WTC11 (cell line): Measurements from ENCODE around the gene GNAZ. TPM values are rescaled to one million over a fixed set of nuclear protein-coding genes. Genes with fewer than 3 reads are reported as not detected.

ENCODE experiments used
- ATAC-seq: fragments of 200-7000 bp; cut with Tn5 transposase; 2 replicates; pipeline ENCODE4 v1.10.0; 2021; ENCODE audit warnings: mild to moderate bottlenecking, moderate library complexity
- CTCF ChIA-PET: fragments of 300-600 bp; sonication (Branson Sonifier 250); formaldehyde crosslinking; loops from one replicate; lab custom pipeline; 2021; ENCODE audit warnings: antibody characterized with exemption; lab: Charles Lee
- POLR2A ChIA-PET: fragments of 350-600 bp; sonication (Branson Sonifier 250); formaldehyde crosslinking; loops from one replicate; lab custom pipeline; 2021; ENCODE audit warnings: antibody characterized with exemption; lab: Charles Lee
- DNase-seq: peaks from one replicate; pipeline ENCODE4 v3.0.0; 2021; ENCODE audit warnings: low spot score
- H3K27ac Mint-ChIP-seq: 2 replicates; pipeline ENCODE4 v1.8.0; 2021; ENCODE audit warnings: mixed read lengths
- H3K27me3 Mint-ChIP-seq: 2 replicates; pipeline ENCODE4 v1.8.0; 2021; ENCODE audit warnings: low read depth, mild to moderate bottlenecking, moderate library complexity, mixed read lengths
- H3K36me3 Mint-ChIP-seq: 2 replicates; pipeline ENCODE4 v1.8.0; 2021; ENCODE audit warnings: mixed read lengths
- H3K4me1 Mint-ChIP-seq: 2 replicates; pipeline ENCODE4 v1.8.0; 2022; ENCODE audit warnings: mixed read lengths
- H3K4me3 Mint-ChIP-seq: 2 replicates; pipeline ENCODE4 v1.8.0; 2021; ENCODE audit warnings: mild to moderate bottlenecking, moderate library complexity, mixed read lengths
- H3K9me3 Mint-ChIP-seq: 2 replicates; pipeline ENCODE4 v1.8.0; 2021; ENCODE audit warnings: mixed read lengths
- CREM ChIP-seq: sonication (generic); formaldehyde crosslinking; IDR thresholded peaks from 2 replicates; pipeline ENCODE4 v1.8.1; 2022; ENCODE audit warnings: mild to moderate bottlenecking, missing genetic modification reagents, moderate library complexity
- E2F4 ChIP-seq: sonication (generic); formaldehyde crosslinking; IDR thresholded peaks from 2 replicates; pipeline ENCODE4 v1.8.1; 2022; ENCODE audit warnings: low read depth, mild to moderate bottlenecking, moderate library complexity, missing genetic modification reagents, borderline replicate concordance
- E2F5 ChIP-seq: sonication (generic); formaldehyde crosslinking; IDR thresholded peaks from 2 replicates; pipeline ENCODE4 v1.8.1; 2022; ENCODE audit warnings: mild to moderate bottlenecking, moderate library complexity, missing genetic modification reagents
- EMX1 ChIP-seq: fragments of 250-450 bp; sonication (Bioruptor Pico); IDR thresholded peaks from 2 replicates; pipeline ENCODE4 v1.8.0; 2021; ENCODE audit warnings: mild to moderate bottlenecking
- ESRRA ChIP-seq: sonication (generic); formaldehyde crosslinking; IDR thresholded peaks from 2 replicates; pipeline ENCODE4 v1.8.1; 2022; ENCODE audit warnings: mild to moderate bottlenecking, missing genetic modification reagents, borderline replicate concordance
- ETV6 ChIP-seq: sonication (generic); formaldehyde crosslinking; IDR thresholded peaks from 2 replicates; pipeline ENCODE4 v1.8.1; 2022; ENCODE audit warnings: mild to moderate bottlenecking, missing genetic modification reagents
- FOXJ3 ChIP-seq: sonication (generic); formaldehyde crosslinking; IDR thresholded peaks from 2 replicates; pipeline ENCODE4 v1.9.0; 2021; ENCODE audit warnings: missing genetic modification reagents, mild to moderate bottlenecking, borderline replicate concordance
- GTF2I ChIP-seq: fragments of 250-450 bp; sonication (Bioruptor Pico); conservative IDR thresholded peaks from 2 replicates; pipeline ENCODE4 v1.4.0; 2021; ENCODE audit warnings: mild to moderate bottlenecking
- HMGA2 ChIP-seq: fragments of 250-450 bp; sonication (Bioruptor Pico); IDR thresholded peaks from 2 replicates; pipeline ENCODE4 v1.4.0; 2021; ENCODE audit warnings: mild to moderate bottlenecking, moderate library complexity
- JUN ChIP-seq: sonication (generic); formaldehyde crosslinking; IDR thresholded peaks from 2 replicates; pipeline ENCODE4 v1.8.0; 2023; ENCODE audit warnings: mild to moderate bottlenecking, missing genetic modification reagents
- MXD4 ChIP-seq: fragments of 250-450 bp; sonication (Bioruptor Pico); IDR thresholded peaks from 2 replicates; pipeline ENCODE4 v1.8.0; 2021; ENCODE audit warnings: mild to moderate bottlenecking, moderate library complexity, borderline replicate concordance
- NFE2L1 ChIP-seq: sonication (generic); formaldehyde crosslinking; IDR thresholded peaks from 2 replicates; pipeline ENCODE4 v1.8.1; 2023; ENCODE audit warnings: missing genetic modification reagents
- NR1H2 ChIP-seq: sonication (generic); formaldehyde crosslinking; IDR thresholded peaks from 2 replicates; pipeline ENCODE4 v1.9.0; 2021; ENCODE audit warnings: mild to moderate bottlenecking, moderate library complexity, missing genetic modification reagents
- PRRX2 ChIP-seq: fragments of 250-450 bp; sonication (Bioruptor Pico); IDR thresholded peaks from 2 replicates; pipeline ENCODE4 v1.8.0; 2021; ENCODE audit warnings: mild to moderate bottlenecking
- RORB ChIP-seq: fragments of 250-450 bp; sonication (Bioruptor Pico); IDR thresholded peaks from 2 replicates; pipeline ENCODE4 v1.9.0; 2021; ENCODE audit warnings: mild to moderate bottlenecking
- SMAD3 ChIP-seq: sonication (generic); formaldehyde crosslinking; IDR thresholded peaks from 2 replicates; pipeline ENCODE4 v1.8.0; 2022; ENCODE audit warnings: missing genetic modification reagents, mild to moderate bottlenecking, borderline replicate concordance
- SMAD4 ChIP-seq: sonication (generic); formaldehyde crosslinking; IDR thresholded peaks from 2 replicates; pipeline ENCODE4 v1.8.0; 2022; ENCODE audit warnings: mild to moderate bottlenecking, missing genetic modification reagents
- TEAD1 ChIP-seq: sonication (generic); formaldehyde crosslinking; IDR thresholded peaks from 2 replicates; pipeline ENCODE4 v1.8.0; 2022; ENCODE audit warnings: mild to moderate bottlenecking, missing genetic modification reagents
- ZNF121 ChIP-seq: sonication (generic); formaldehyde crosslinking; IDR thresholded peaks from 2 replicates; pipeline ENCODE4 v1.8.0; 2023; ENCODE audit warnings: missing genetic modification reagents
- ZNF138 ChIP-seq: sonication (generic); formaldehyde crosslinking; conservative IDR thresholded peaks from 2 replicates; pipeline ENCODE4 v1.8.1; 2022; ENCODE audit warnings: mild to moderate bottlenecking, moderate library complexity, missing genetic modification reagents
- ZNF219 ChIP-seq: sonication (generic); formaldehyde crosslinking; IDR thresholded peaks from 2 replicates; pipeline ENCODE4 v1.8.0; 2023; ENCODE audit warnings: missing genetic modification reagents, mild to moderate bottlenecking, borderline replicate concordance
- ZNF232 ChIP-seq: sonication (generic); formaldehyde crosslinking; IDR thresholded peaks from 2 replicates; pipeline ENCODE4 v1.8.0; 2022; ENCODE audit warnings: mild to moderate bottlenecking, missing genetic modification reagents
- ZNF671 ChIP-seq: fragments of 250-450 bp; sonication (Bioruptor Pico); IDR thresholded peaks from 2 replicates; pipeline ENCODE4 v1.8.0; 2021; ENCODE audit warnings: mild to moderate bottlenecking
- total RNA-seq: library from RNA; stranded (reverse); gene quantifications from 3 replicates; pipeline ENCODE4 v1.2.3, GENCODE V29; 2021
- TF ChIP-seq, protein P1 (sequence below): fragments of 250-450 bp; sonication (Bioruptor Pico); IDR thresholded peaks from 2 replicates; pipeline ENCODE4 v1.8.0; 2021; ENCODE audit warnings: mild to moderate bottlenecking
- TF ChIP-seq, protein P2 (sequence below): fragments of 250-450 bp; sonication (Bioruptor Pico); IDR thresholded peaks from 2 replicates; pipeline ENCODE4 v1.9.0; 2021; ENCODE audit warnings: mild to moderate bottlenecking

GNAZ gene
- total RNA-seq, 1 experiment from 2014 or later = 9.9 TPM

- POLR2A ChIA-PET = no interaction called here
- DNase-seq (no peak), ATAC-seq (no peak)
- TF ChIP-seq HMGA2 (CRISPR knock-in tag) (no peak), NR1H2 (CRISPR knock-in tag) (no peak), ZNF232 (CRISPR knock-in tag) (no peak), SMAD3 (CRISPR knock-in tag) (no peak), RORB (no peak), PRRX2 (CRISPR knock-in tag) (no peak), FOXJ3 (CRISPR knock-in tag) (no peak), ETV6 (no peak), GTF2I (no peak), ZNF219 (CRISPR knock-in tag) (no peak)
- CTCF ChIA-PET = no interaction called here
- Mint-ChIP-seq H3K27me3 (no peaks in the 10 kb centered on the region; the same call in 1 of the 2 replicates), H3K27ac (no peak overlapping the region), H3K36me3 (no peaks in the 10 kb centered on the region), H3K9me3 (no peaks in the 10 kb centered on the region), H3K4me1 (peaks cover 10% of the 10 kb centered on the region), H3K4me3 (no peak overlapping the region)
Observed at GRCh38 chr22:23161574-23161973, 91.3 kb downstream of the GNAZ start.

- ChIA-PET POLR2A (interaction anchor here (0.6 kb wide), 1 partner anchor 11 kb away, joined by 3 read pairs; no protein-coding TSS in a partner anchor), CTCF (interaction anchor here (0.6 to 1.8 kb wide), 5 partner anchors 29 to 573 kb away, joined by 3 to 4 read pairs (median 3); no protein-coding TSS in a partner anchor)
- ATAC-seq (no peak), DNase-seq (no peak)
- H3K9me3 Mint-ChIP-seq = no peaks in the 10 kb centered on the region
- H3K36me3 Mint-ChIP-seq = no peaks in the 10 kb centered on the region
- H3K4me3 Mint-ChIP-seq = no peak overlapping the region
- H3K4me1 Mint-ChIP-seq = peaks cover 11% of the 10 kb centered on the region
- no peaks in the 10 kb centered on the region for H3K27me3 Mint-ChIP-seq
- TF ChIP-seq MXD4 (no peak), TEAD1 (CRISPR knock-in tag) (no peak), ESRRA (CRISPR knock-in tag) (no peak), ZNF671 (CRISPR knock-in tag) (no peak), GTF2I (no peak), NFE2L1 (CRISPR knock-in tag) (no peak), SMAD4 (no peak), JUN (no peak), SMAD3 (CRISPR knock-in tag) (no peak), E2F5 (CRISPR knock-in tag) (no peak), E2F4 (CRISPR knock-in tag) (no peak), ZNF138 (CRISPR knock-in tag) (no peak), CREM (CRISPR knock-in tag) (no peak), ETV6 (no peak)
- TF ChIP-seq, protein P1, sequence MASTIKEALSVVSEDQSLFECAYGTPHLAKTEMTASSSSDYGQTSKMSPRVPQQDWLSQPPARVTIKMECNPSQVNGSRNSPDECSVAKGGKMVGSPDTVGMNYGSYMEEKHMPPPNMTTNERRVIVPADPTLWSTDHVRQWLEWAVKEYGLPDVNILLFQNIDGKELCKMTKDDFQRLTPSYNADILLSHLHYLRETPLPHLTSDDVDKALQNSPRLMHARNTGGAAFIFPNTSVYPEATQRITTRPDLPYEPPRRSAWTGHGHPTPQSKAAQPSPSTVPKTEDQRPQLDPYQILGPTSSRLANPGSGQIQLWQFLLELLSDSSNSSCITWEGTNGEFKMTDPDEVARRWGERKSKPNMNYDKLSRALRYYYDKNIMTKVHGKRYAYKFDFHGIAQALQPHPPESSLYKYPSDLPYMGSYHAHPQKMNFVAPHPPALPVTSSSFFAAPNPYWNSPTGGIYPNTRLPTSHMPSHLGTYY (CRISPR knock-in tag) = no peak
- no peak overlapping the region for H3K27ac Mint-ChIP-seq
Observed at GRCh38 chr22:23163665-23164064, 93.3 kb downstream of the GNAZ start.

DNA sequence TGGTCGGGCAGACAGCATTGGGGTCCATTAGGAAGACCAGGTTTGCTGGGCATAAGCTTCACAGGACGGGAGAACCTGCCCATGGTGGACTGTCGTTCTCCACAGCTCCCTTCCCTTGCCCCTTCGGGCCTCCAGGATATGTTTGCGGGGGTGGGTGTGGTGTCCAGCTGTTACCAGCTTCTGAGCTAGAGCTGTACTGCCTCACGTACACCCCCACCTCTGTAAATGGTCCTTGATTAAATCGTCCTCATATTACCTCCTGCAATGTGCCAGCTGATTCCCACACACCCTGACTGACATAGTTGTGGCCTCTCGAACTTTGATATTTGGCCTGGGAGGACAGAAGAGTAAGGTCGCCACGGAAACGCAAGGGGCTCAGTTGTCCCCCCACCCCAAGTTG lies 93.8 kb downstream of the GNAZ start:
- H3K36me3 Mint-ChIP-seq = no peaks in the 10 kb centered on the region
- peaks cover 11% of the 10 kb centered on the region for H3K4me1 Mint-ChIP-seq
- DNase-seq = no peak
- H3K4me3 Mint-ChIP-seq = no peak overlapping the region
- H3K27ac Mint-ChIP-seq = no peak overlapping the region
- ChIA-PET POLR2A (no interaction called here), CTCF (interaction anchor here (0.6 to 1.8 kb wide), 5 partner anchors 30 to 573 kb away, joined by 3 to 4 read pairs (median 3); no protein-coding TSS in a partner anchor)
- no peaks in the 10 kb centered on the region for H3K9me3 Mint-ChIP-seq
- TF ChIP-seq EMX1 (CRISPR knock-in tag) (no peak), ZNF121 (CRISPR knock-in tag) (no peak), PRRX2 (CRISPR knock-in tag) (no peak)
- TF ChIP-seq, protein P2, sequence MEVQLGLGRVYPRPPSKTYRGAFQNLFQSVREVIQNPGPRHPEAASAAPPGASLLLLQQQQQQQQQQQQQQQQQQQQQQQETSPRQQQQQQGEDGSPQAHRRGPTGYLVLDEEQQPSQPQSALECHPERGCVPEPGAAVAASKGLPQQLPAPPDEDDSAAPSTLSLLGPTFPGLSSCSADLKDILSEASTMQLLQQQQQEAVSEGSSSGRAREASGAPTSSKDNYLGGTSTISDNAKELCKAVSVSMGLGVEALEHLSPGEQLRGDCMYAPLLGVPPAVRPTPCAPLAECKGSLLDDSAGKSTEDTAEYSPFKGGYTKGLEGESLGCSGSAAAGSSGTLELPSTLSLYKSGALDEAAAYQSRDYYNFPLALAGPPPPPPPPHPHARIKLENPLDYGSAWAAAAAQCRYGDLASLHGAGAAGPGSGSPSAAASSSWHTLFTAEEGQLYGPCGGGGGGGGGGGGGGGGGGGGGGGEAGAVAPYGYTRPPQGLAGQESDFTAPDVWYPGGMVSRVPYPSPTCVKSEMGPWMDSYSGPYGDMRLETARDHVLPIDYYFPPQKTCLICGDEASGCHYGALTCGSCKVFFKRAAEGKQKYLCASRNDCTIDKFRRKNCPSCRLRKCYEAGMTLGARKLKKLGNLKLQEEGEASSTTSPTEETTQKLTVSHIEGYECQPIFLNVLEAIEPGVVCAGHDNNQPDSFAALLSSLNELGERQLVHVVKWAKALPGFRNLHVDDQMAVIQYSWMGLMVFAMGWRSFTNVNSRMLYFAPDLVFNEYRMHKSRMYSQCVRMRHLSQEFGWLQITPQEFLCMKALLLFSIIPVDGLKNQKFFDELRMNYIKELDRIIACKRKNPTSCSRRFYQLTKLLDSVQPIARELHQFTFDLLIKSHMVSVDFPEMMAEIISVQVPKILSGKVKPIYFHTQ (CRISPR knock-in tag) = no peak
- ATAC-seq = no peak
- H3K27me3 Mint-ChIP-seq = no peaks in the 10 kb centered on the region
